GM23338 (cell line): ENCODE results near the gene UBQLNL. TPM values are rescaled to one million over a fixed set of nuclear protein-coding genes. Genes with fewer than 3 reads are reported as not detected.

Experiments
- ATAC-seq: fragments of 200-7000 bp; cut with Tn5 transposase; 3 replicates; pipeline ENCODE4 v1.9.1; 2020
- DNase-seq: peaks from one replicate; pipeline ENCODE4 v3.0.0-alpha.2; 2015; ENCODE audit warnings: low spot score
- H2AFZ ChIP-seq: fragments of 200-600 bp; sonication (generic); 2 replicates; pipeline ENCODE4 v1.8.0; 2016; ENCODE audit warnings: antibody characterized with exemption, mild to moderate bottlenecking, moderate library complexity
- H3F3A ChIP-seq: fragments of 200-600 bp; sonication (generic); replicated peaks from 2 replicates; pipeline ENCODE4 v1.8.0; 2017; ENCODE audit warnings: antibody characterized with exemption, mixed run types, low read depth
- H3K27ac ChIP-seq: fragments of 200-600 bp; sonication (generic); 2 replicates; pipeline ENCODE4 v1.6.1; 2016; ENCODE audit warnings: low read depth
- H3K27me3 ChIP-seq: fragments of 200-600 bp; sonication (generic); 2 replicates; pipeline ENCODE4 v1.8.0; 2016; ENCODE audit warnings: mild to moderate bottlenecking, mixed run types, moderate library complexity; ENCODE audit not compliant: insufficient read depth
- H3K36me3 ChIP-seq: fragments of 200-600 bp; sonication (generic); 2 replicates; pipeline ENCODE4 v1.8.0; 2016; ENCODE audit warnings: mild to moderate bottlenecking; ENCODE audit not compliant: insufficient read depth
- H3K4me1 ChIP-seq: fragments of 200-600 bp; sonication (generic); 2 replicates; pipeline ENCODE4 v1.8.0; 2016; ENCODE audit warnings: mild to moderate bottlenecking, moderate library complexity; ENCODE audit not compliant: insufficient read depth
- H3K4me2 ChIP-seq: fragments of 200-600 bp; sonication (generic); 2 replicates; pipeline ENCODE4 v1.7.1; 2017; ENCODE audit warnings: mixed run types
- H3K4me3 ChIP-seq: fragments of 200-600 bp; sonication (generic); 2 replicates; pipeline ENCODE4 v1.6.1; 2016; ENCODE audit warnings: mixed run types
- H3K79me2 ChIP-seq: fragments of 200-600 bp; sonication (generic); replicated peaks from 2 replicates; pipeline ENCODE4 v1.8.0; 2017; ENCODE audit warnings: mild to moderate bottlenecking; ENCODE audit not compliant: insufficient read depth
- H3K9me2 ChIP-seq: fragments of 200-600 bp; sonication (generic); 2 replicates; pipeline ENCODE4 v1.8.0; 2017; ENCODE audit not compliant: insufficient read depth
- H4K20me1 ChIP-seq: fragments of 200-600 bp; sonication (generic); replicated peaks from 2 replicates; pipeline ENCODE4 v1.8.0; 2017; ENCODE audit warnings: mild to moderate bottlenecking; ENCODE audit not compliant: insufficient read depth
- H3K27ac Mint-ChIP-seq: 2 replicates; pipeline ENCODE4 v1.8.0; 2020; ENCODE audit warnings: inconsistent platforms, mild to moderate bottlenecking, moderate library complexity, mixed read lengths
- H3K27me3 Mint-ChIP-seq: 3 replicates; pipeline ENCODE4 v1.8.0; 2022; ENCODE audit warnings: low read depth, mild to moderate bottlenecking, moderate library complexity, mixed read lengths, inconsistent platforms; ENCODE audit not compliant: insufficient read depth, poor library complexity
- H3K36me3 Mint-ChIP-seq: 3 replicates; pipeline ENCODE4 v1.8.0; 2021; ENCODE audit warnings: low read depth, mild to moderate bottlenecking, inconsistent platforms, moderate library complexity, mixed read lengths
- H3K4me1 Mint-ChIP-seq: 3 replicates; pipeline ENCODE4 v1.8.0; 2020; ENCODE audit warnings: mild to moderate bottlenecking, inconsistent platforms, mixed read lengths
- H3K4me3 Mint-ChIP-seq: 3 replicates; pipeline ENCODE4 v1.8.0; 2021; ENCODE audit warnings: moderate library complexity, mild to moderate bottlenecking, inconsistent platforms, mixed read lengths
- H3K9me3 Mint-ChIP-seq: 3 replicates; pipeline ENCODE4 v1.8.0; 2020; ENCODE audit warnings: moderate library complexity, mild to moderate bottlenecking, inconsistent platforms, mixed read lengths
- CREB1 ChIP-seq: fragments of 250-450 bp; sonication (Bioruptor Pico); IDR thresholded peaks from 2 replicates; pipeline ENCODE4 v1.5.0; 2020; ENCODE audit warnings: low read depth, mild to moderate bottlenecking, moderate library complexity
- CTCF ChIP-seq, 2 experiments: fragments of 200-600 bp in 1 of 2; sonication (generic) in 1 of 2; conservative IDR thresholded peaks; 2 replicates each; pipeline versions ENCODE4 v1.5.1 to v1.6.1; 2016 to 2017; ENCODE audit warnings: antibody characterized with exemption in 2 of 2, low read depth in 2 of 2, mild to moderate bottlenecking in 2 of 2, moderate library complexity in 1 of 2
- ETS1 ChIP-seq: IDR thresholded peaks from 2 replicates; pipeline ENCODE4 v1.6.1; 2016; ENCODE audit warnings: antibody characterized with exemption
- EZH2 ChIP-seq: fragments of 200-600 bp; sonication (generic); IDR thresholded peaks from one replicate; pipeline ENCODE4 v1.8.0; 2017; ENCODE audit warnings: antibody characterized with exemption, mild to moderate bottlenecking, low read depth; ENCODE audit not compliant: unreplicated experiment
- EZH2phosphoT487 ChIP-seq: fragments of 200-600 bp; sonication (generic); IDR thresholded peaks from one replicate; pipeline ENCODE4 v1.8.1; 2018; ENCODE audit warnings: antibody characterized with exemption; ENCODE audit not compliant: unreplicated experiment
- JUNB ChIP-seq: IDR thresholded peaks from one replicate; pipeline ENCODE4 v1.6.1; 2016; ENCODE audit warnings: antibody characterized with exemption; ENCODE audit not compliant: unreplicated experiment
- NANOG ChIP-seq: IDR thresholded peaks from 2 replicates; pipeline ENCODE4 v1.6.1; 2016; ENCODE audit warnings: antibody characterized with exemption, borderline replicate concordance
- POLR2AphosphoS5 ChIP-seq: IDR thresholded peaks from 2 replicates; pipeline ENCODE4 v1.6.1; 2016; ENCODE audit warnings: antibody characterized with exemption, low read depth
- REST ChIP-seq: IDR thresholded peaks from one replicate; pipeline ENCODE4 v1.6.1; 2018; ENCODE audit warnings: antibody characterized with exemption; ENCODE audit not compliant: unreplicated experiment
- STAT1 ChIP-seq: IDR thresholded peaks from one replicate; pipeline ENCODE4 v1.6.1; 2016; ENCODE audit warnings: antibody characterized with exemption; ENCODE audit not compliant: unreplicated experiment
- ZNF114 ChIP-seq: fragments of 250-450 bp; sonication (Bioruptor Pico); IDR thresholded peaks from 2 replicates; pipeline ENCODE4 v1.5.0; 2020; ENCODE audit warnings: mild to moderate bottlenecking, moderate library complexity
- ZNF331 ChIP-seq: fragments of 250-450 bp; sonication (Bioruptor Pico); IDR thresholded peaks from 2 replicates; pipeline ENCODE4 v1.5.0; 2020; ENCODE audit warnings: low read depth, mild to moderate bottlenecking, moderate library complexity
- ZNF462 ChIP-seq: fragments of 250-450 bp; sonication (Bioruptor Pico); IDR thresholded peaks from 2 replicates; pipeline ENCODE4 v1.5.0; 2020; ENCODE audit warnings: mild to moderate bottlenecking, moderate library complexity
- polyA plus RNA-seq: library from polyadenylated mRNA; unstranded; fragments of >200 nt; fragmentation: Nextera tagmentation; extraction: Ambion mirVana; gene quantifications from 2 replicates; pipeline ENCODE4 v1.2.1, GENCODE V29; 2016
- total RNA-seq: library from RNA; depleted of rRNA; stranded (reverse); fragments of >200 nt; shearing (Covaris generic); gene quantifications from 2 replicates; pipeline ENCODE4 v1.2.3, GENCODE V29; 2014

The UBQLNL gene
- total and polyA plus RNA-seq, 2 experiments from 2014 or later, result 0.52 TPM; not detected in 1

- Histone ChIP-seq H3K9me2 (peaks cover 12% of the 10 kb centered on the region; the same call in 1 of the 2 replicates), H3K4me3 (no peak overlapping the region), H4K20me1 (no peaks in the 10 kb centered on the region), H3K27ac (no peak overlapping the region), H2AFZ (no peak overlapping the region), H3K27me3 (no peaks in the 10 kb centered on the region), H3K36me3 (no peaks in the 10 kb centered on the region), H3K4me1 (no peaks in the 10 kb centered on the region), H3F3A (no peaks in the 10 kb centered on the region), H3K79me2 (no peaks in the 10 kb centered on the region), H3K4me2 (no peak overlapping the region)
- DNase-seq, result no peak
- Mint-ChIP-seq H3K9me3 (no peaks in the 10 kb centered on the region), H3K27me3 (no peaks in the 10 kb centered on the region), H3K36me3 (no peaks in the 10 kb centered on the region), H3K4me3 (no peak overlapping the region), H3K4me1 (no peaks in the 10 kb centered on the region), H3K27ac (no peak overlapping the region)
- no peak for ATAC-seq
- TF ChIP-seq EZH2phosphoT487 (no peak), CTCF (conservative IDR thresholded peaks at IDR 0.05; ENCODE audit: low read depth in 2 of 2) (no peak), ZNF462 (CRISPR knock-in tag) (no peak), STAT1 (no peak), POLR2AphosphoS5 (no peak), REST (no peak), ETS1 (no peak), ZNF114 (no peak), ZNF331 (CRISPR knock-in tag) (no peak), JUNB (no peak), NANOG (no peak), EZH2 (no peak), CREB1 (CRISPR knock-in tag) (no peak)
These were observed 31.5 kb upstream of the UBQLNL start for GRCh38 chr11:5547982-5548381.
